Transverse colon (tissue), 1 donor: ENCODE data around the gene FOS.

Source experiments
- EP300 ChIP-seq: sonication (generic); formaldehyde crosslinking; IDR thresholded peaks from one replicate; pipeline ENCODE4 v1.6.1; 2017; ENCODE audit warnings: antibody characterized with exemption, low read depth
- POLR2A ChIP-seq: fragments of 450-650 bp; IDR thresholded peaks from one replicate; pipeline ENCODE4 v1.6.1; 2016; ENCODE audit warnings: antibody characterized with exemption, mild to moderate bottlenecking, moderate library complexity

GRCh38 chr14:75312341-75312740 is 33.7 kb downstream of the FOS start:
- TF ChIP-seq POLR2A (no peak), EP300 (no peak)
